HG03521 (cell line): Measurements from ENCODE around the gene CLNK.
A peak's percentile ranks its signal among the peaks of the same experiment; 100 is the strongest.
"Not testable (repeated sequence)": the region's sequence is repeated elsewhere in the genome, so short reads cannot be mapped to it uniquely, and the experiment has no call there.

ENCODE experiments used
- ATAC-seq: cut with Tn5 transposase; IDR thresholded peaks from one replicate; pipeline ENCODE4 v1.9.1; 2021; ENCODE audit warnings: mild to moderate bottlenecking, moderate library complexity; ENCODE audit not compliant: unreplicated experiment

CLNK gene

DNA sequence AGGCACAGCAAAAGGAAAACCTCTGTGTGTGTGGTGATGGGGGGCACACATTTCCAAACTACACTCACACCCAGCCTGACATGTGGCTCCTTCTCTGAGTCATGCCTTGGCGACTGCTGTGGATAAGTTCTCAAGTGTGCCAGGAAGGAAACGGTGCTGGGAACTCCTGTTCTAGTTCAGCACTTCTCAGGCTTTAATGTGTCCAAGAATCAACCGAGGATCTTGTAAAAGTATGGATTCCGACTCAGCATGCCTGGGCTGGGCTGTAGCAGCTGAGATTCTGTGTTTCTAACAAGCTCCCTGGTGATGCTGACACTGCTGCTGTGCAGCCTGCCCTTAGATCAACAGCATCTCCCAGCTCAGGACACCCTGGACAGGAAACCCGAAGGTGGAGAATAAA, 20.2 kb downstream of the CLNK start:
- ATAC-seq: no peak

DNA sequence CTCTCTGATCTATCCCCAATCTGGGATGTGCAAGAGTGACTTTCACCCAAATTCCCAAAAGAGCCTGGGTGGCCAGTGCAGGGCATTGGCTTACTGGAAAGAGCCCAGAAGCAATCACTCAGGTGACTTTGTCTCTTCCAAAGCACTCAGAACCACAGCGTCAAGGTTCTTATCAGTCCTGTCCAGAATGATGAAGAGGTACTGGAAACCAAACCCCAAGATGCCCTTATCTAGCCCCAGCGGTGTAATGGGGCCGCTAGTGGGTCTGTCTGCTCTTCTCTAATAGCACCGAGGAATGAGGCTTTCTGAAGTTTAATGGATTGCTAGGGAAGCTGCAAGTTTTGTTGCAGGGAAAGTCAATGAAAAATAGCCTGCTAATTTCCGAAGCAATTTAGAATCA, 21.6 kb downstream of the CLNK start:
- ATAC-seq: no peak

DNA sequence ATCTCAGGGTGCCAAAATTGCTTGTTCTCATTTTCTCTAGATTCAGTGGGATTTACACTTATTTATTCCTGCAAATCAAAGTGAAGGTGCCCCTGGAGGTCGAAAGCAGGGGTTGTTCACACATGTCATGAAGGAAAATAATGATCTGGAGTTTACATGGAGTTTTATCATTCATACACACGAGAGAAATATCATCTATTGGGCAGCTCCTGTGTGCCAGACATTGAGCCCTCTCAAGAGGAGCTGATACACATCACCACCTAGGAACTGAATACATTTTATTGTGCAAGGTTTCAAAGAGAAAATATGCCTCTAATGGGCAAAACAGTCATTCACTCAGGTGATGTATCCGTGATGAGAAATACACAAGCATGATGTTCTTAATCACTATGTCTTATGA, 23.5 kb downstream of the CLNK start:
- ATAC-seq: no peak

DNA sequence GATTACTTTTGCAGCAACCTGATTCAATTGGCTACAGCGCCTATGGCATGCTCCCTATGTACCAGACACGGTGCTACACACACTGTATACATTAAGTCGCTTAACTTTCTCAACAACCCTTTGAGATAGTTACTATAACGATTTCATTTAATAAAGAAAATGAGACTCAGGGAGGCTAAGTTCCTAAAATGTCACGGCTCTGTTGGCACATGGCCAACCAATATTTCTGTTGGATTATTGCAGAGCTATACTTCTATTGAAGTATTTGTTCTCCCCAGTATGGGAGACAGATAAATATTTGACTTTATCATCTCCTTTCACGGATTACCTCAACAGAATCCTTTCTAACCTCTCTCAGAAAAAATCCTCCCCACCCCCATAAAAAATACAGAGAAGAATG, 25.3 kb downstream of the CLNK start:
- no peak for ATAC-seq

DNA sequence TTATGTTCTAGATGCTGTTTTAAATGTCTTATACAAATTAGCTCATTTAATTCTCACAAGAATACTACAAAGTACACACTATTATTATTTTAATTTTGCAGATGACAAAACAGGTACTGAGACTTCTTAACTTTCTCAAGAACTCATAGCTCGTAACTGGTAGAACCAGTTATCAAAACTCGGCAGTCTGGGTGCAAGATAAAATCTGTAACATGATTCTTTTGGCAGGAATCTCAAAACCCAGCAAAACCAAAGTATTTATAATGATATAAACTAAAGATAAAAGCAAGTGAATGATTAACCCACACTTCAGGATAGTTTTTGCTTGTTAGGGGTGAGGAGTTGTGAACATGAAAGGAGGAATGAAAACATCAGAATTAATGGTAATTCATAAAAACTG, 27.6 kb downstream of the CLNK start:
- ATAC-seq: no peak

DNA sequence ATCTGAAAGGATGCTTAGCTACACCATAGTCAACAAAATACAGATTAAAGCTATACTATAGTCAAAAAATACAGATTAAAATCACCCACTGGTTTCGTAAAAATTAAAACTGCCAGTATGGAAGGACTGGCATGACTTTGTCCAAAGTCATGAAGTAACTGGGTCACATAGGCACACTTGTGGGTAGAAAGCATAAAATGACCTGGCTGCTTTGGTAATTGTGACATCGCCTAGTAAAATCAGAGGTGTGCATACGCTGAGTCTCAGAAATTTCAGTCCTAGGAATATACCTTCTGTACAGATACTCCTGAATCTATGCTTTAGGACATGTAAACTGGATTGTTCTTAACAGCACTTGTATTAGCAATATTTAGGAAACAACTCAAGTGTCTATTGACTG, 28.1 kb downstream of the CLNK start:
- no peak for ATAC-seq

DNA sequence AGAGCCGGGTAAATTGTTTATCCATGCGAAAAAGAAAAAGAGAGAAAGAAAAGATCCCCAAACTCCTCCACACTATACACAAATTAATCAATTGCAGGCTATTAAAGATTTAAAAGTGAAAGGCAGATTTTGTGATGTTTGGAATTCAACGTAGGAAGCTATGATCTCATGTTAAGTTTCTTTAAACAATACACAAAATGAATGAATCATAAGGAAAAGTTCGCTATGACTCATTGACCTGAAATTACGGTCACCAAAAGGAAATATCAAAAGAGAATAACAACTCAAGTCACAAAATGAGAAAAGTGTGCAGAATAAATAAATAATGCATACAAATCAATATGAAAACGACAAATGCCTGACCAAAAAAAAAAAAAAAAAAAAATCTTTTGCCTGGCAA, 28.6 kb downstream of the CLNK start:
- no peak for ATAC-seq

DNA sequence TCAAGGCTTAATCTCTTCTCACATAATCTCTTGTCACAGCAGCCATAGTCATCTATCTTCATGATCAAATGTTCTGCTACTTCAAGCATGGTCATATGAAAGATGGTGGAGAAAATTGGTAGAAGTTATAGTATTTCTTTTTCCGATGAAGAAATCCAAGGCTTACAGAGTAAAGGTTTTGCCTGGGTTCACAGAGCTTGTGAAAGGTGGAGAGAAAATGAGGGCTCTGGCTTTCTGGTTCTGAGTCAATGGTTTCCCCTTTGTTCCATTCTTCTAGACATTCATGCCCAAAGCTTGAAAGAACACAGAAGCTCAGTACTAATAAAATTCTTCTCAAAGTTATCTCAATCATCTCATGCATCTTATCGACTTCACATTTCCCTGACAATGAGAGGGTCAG, 36.1 kb downstream of the CLNK start:
- ATAC-seq: no peak

DNA sequence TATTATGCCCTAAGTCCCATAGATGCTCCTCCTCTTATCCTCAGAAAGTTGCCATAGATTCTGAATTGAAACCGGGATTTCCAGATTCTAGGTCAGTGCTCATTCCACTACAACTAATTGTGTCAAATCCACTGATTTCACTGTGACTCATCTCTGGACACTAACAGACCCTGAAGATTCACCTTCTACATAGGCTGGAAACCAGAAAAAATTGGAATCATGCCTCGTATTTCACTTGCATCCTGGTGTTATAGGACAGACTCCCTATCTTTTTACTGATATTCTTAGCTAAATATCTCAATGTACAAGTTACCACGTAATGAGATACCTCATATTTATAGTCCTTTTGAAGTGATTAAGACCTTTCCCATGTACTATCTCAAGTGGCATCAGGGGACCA, 36.7 kb downstream of the CLNK start:
- no peak for ATAC-seq

DNA sequence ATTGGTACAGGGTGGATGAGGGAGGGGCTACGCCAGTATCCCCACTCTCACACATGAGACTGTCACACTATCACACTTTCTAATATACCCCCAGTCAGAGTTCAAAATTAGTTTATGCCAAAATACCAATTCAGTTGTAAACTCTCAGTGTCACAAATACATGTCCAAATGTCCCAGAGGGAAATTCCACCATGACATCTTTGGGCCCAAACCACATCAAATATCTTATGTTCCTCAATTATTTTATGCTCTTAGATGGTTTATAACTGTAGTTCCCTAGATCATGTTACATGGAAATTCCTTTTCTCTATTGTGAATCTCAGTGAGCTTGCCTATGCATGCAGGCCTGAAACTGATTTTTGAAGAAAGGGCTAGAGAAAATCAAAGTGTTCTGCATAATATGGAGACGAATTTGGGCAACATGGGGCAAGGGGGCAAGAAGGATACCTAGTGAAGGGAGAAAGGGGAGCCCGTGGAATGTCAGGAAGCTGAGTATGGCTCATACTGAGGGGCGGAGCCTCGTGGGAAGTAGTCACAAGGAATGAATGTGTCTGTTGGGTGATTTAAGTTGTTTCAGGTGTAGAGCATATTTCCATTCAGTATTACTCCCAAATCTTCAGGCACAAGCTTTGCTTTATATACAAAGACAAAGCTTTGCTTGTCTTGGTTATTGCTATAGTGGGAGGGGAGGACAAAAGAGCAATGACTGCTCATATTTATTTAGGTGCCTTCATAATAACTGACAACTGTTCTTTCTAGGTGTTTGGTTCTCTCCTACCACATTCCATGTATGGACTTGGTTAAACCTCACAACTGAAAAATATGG, 40.8 kb downstream of the CLNK start:
- no peak for ATAC-seq

DNA sequence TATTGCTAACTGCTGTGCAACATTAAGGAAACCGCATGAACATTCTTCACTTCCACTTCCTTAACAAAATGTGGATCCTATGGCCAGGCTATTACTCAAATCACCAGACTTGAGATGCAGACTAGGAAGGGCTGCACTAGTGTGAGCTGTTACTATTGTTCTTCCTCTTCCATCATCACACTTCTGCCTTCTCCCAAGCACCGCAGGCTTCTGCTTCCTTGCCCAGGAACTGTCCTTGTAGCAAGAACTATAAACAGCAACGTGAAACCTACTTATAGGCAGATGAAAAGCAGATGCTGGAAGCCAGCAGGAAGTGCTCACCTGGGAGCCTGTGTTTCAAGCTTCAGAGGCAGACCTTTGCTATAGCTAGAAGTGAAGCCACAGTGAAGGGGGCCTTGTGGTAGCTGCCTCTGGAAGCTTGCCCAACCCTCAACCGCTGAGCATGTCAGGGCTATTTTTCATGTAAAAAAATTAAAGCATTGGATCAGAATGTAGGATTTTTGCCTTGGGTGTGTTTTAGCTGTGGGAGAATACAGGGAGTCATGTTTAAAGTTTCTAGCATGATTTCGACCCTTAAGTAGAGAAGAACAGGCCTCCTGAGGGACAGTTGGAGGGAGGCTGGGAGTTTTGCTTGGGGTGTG, 43.9 kb downstream of the CLNK start:
- ATAC-seq: no peak

DNA sequence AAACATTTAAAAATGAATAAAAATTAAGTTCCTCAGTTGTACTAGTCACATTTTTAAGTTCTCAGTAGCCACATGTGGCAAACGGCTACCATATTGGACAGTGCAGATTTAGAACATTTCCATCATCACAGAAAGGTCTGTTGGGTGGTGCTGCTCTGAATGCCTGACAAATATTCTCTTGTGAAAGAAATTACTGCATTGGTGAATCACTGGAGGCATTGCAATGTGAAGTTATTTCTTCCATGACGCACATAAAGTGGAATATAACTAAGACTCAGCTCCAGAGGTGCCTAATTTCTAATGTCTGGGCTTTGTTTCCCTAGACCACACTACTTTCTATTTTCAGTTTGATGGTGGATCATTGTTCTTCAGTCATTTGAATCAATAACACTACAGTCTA, 44.9 kb downstream of the CLNK start:
- ATAC-seq: no peak

DNA sequence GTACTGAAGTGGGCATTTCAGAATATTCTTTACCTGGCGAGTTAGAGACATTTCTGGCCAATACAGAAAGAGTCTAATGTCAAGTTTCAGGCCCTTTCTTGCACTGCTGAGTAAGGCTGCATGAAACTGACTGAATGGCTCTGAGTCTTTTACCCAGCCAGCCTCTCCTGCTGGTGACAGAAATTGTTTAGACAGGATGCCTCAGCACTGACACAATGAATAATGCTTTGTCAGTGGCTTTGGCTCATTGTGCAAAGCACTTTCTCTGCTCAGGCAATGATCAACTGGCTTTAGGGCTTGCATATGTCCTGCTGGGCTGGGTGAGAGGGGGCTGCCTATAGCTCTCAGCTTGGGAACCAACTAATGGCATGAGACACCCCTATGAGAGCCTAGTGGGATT, 45.5 kb downstream of the CLNK start:
- ATAC-seq: no peak

DNA sequence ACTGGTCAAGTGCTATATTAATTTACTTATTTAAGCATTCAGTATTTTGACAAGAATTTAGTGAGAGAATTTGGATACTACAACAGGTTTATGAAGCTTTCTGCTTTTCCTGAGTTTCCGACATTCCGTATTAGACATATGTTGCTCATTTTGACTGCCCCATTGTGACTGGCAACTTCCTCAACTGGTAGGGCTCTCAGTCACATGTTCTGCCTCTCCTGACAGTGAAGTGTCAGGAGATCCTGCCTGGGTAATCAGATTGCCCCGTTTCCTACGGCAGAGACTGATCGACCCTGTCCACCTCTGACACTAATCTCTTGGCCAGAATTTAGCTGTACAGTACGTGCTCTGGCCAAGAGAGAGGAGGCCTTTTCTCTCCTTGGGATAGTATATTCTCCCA, 49.5 kb downstream of the CLNK start:
- ATAC-seq: no peak

DNA sequence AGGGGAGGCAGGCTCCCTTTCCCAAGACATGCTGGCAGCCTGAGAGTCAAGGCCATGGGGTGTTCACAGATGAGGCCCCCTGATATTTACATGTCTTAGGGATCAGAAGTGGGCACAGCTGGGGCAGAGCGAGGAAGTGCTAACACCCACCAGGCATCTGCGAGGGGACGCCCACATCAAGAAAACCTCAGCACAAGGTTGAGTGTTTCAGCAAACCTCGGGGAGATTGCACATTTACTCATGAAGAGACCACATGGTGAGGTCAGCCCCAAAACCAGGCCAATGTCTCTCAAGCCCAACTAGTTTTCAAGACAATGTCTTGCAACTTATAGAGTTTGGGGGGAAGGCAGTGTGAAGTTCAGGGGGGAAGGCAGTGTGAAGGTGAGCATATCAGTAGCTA, 55.2 kb downstream of the CLNK start:
- peak; percentile 58 for ATAC-seq

DNA sequence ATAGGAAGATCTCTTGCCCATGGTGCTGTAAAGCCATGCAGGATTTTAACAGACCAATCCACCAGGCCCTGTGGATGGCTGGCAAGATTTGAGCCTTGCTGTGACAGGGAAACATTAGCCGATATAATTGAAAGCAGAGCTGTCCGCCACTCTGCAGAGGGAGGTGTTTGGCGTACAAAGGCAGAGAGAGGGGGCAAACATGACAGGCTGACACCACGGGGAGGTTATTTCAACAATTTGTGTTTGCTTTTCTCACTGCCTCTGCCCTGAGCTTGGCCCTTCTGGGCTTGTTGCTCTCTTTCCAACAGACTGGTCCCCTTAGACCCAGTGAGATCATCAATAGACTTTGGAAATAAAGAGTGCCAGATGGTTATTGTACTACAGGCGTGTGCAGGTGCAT, 59.4 kb downstream of the CLNK start:
- ATAC-seq: no peak

DNA sequence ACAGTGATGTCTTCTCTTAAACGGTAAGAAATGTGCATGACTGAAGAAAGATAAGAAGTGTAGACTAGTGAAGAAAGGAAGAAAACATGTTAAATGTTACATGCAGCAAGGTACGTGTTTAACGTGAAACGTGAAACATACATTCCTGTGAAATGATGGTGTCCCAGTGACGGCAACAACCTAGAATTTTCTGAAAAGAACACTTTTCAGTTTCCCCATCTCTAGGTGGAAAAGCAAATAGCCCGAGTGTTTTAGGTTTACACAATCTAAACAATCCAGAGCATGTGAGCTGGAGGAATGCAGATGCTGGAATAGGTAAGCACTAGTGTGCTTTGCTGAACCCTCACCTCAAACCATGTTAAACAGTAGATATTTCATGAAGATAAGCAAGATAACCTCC, 60.7 kb downstream of the CLNK start:
- ATAC-seq: no peak

DNA sequence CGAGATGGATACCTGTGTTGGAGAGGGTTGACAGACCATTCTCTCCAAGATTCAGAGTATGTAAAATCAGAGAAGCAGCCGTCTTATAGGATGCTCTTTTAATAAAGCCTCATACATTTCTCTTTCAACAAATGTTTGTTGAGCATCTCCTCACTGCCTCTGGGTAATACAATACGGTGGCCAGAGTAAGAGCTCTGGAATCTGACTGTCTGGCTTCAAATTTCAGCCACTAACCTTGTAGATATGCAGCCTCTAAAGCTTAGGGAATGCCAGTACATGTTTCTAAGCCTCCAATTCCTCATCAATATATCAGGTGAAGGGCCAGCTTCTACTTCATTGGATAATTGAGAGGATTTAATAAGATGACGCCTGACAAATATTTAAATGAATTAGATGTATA, 61.3 kb downstream of the CLNK start:
- no peak for ATAC-seq

DNA sequence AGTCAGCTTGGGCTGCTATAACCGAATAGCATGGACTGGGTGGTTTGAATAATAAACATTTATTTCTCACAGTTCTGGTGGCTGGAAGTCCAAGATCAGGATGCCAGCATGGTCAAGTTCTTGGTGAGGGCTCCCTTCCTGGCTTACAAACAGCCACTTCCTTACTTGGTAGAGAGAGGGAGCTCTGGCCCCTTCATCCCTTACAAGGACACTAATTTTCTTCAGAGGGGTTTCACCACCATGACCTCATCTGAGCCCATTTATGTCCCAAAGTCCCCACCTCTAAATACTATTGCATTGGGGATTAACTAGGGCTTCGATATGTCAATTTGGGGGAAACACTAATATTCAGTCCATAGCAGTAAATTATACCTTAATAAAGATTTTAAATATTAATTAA, 61.8 kb downstream of the CLNK start:
- ATAC-seq: no peak

DNA sequence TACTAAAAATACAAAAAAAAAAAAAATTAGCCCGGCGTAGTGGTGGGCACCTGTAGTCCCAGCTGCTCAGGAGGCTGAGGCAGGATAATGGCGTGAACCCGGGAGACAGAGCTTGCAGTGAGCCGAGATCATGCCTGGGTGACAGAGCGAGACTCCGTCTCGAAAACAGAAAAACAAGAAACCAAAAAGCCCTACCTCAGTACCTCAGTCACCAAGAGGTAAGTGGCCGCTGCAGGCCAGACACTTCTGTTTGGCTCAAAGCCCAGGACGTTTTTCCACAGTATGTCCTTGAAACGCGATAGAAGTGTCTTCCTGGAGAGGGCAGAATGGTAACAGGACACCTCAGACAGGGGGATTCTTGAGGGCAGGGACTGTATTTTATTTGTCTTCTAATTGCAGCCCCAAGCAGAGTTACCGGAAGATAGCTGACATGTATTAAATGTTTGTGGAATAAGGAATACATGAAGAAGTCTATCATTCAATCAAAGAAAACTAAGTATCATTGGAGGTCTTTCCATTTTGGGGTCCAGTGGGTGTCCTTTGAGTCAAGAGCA, 63.6 kb downstream of the CLNK start:
- no peak for ATAC-seq

DNA sequence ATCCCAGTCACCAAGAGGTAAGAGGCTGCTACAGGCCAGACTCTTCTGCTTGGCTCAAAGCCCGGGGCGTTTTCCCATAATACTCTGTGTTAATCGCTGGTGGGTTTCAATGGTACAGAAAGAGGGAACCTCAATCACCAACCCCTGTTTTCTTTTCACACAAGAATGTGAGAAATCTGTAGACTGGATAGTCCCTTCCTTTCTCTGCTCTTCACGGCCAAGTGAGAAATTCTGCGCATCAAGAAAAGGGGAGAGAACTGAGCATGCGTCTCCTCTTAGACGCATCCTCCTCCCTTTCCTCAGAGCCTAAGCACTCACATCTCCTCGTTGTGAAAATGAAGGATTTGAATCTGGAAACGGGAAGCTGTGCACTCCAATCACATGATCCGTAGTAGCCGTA, 64.7 kb downstream of the CLNK start:
- no peak for ATAC-seq

DNA sequence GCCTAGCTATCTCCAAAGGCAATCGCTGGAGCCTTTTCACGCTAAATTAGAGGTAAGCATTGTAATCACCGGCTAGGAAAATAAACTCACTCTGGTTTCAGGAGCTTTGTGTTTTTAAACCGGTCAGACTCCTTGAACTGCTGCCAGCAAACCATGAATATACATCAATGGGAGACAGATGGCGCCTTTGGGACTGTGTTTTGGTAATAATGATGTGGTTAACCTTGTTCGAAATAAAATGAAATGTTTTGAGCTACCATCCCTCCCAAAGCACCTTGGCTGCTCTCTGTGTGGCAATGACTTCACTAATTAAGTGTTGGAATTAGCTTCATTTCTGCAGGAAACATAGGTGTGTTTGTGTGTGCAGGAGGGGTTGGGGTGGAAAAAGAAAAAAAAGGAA, 65.3 kb downstream of the CLNK start:
- ATAC-seq: no peak

DNA sequence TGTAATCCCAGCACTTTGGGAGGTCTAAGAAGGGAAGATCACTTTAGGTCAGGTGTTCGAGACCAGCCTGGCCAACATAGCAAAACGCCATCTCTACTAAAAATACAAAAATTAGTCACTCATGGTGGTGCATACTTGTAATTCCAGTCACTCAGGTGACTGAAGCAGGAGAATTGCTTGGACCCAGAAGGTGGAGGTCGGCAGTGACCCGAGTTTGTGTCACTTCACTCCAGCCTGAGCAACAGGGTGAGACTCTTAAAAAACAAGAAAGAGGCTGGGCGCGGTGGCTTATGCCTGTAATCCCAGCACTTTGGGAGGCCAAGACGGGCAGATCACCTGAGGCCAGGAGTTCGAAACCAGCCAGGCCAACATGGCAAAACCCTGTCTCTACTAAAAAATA, 69.6 kb downstream of the CLNK start:
- not testable (repeated sequence) for ATAC-seq
